HCT116 (cell line): ENCODE data around the gene MEIS1. TPM values are rescaled to one million over a fixed set of nuclear protein-coding genes. Genes with fewer than 3 reads are reported as not detected.

Source experiments
- ATAC-seq: fragments of 200-7000 bp; cut with Tn5 transposase; 2 replicates; pipeline ENCODE4 v1.9.1; 2020; ENCODE audit warnings: mild to moderate bottlenecking, moderate library complexity
- BruUV-seq: library from RNA; stranded (reverse); fragments of 400-500 nt; replicated peaks from 2 replicates; lab custom pipeline; 2021; lab: Mats Ljungman, UMichigan
- CTCF ChIA-PET: fragments of 300-600 bp; sonication (Branson Sonifier 250); formaldehyde crosslinking; loops from one replicate; lab custom pipeline; 2021; ENCODE audit warnings: antibody characterized with exemption; lab: Charles Lee
- POLR2A ChIA-PET: fragments of 300-600, 350-600 bp; sonication (Branson Sonifier 250); formaldehyde crosslinking; loops from one replicate; lab custom pipeline; 2021; ENCODE audit warnings: antibody characterized with exemption; lab: Charles Lee
- RAD21 ChIA-PET, 2 experiments: fragments of 300-600 bp; sonication (Branson Sonifier 250); formaldehyde crosslinking; loops; one replicate each; lab custom pipeline; 2023; ENCODE audit warnings: low total read pairs in 2 of 2; ENCODE audit not compliant: uncharacterized antibody in 2 of 2, unreplicated experiment in 2 of 2, low non-redundant PET in 1 of 2; lab: Charles Lee
- DNase-seq: peaks from one replicate; pipeline ENCODE4 v3.0.0-alpha.2; 2010; ENCODE audit warnings: low read depth, low spot score
- H2AFZ ChIP-seq: fragments of 200-600 bp; shearing (Covaris generic), sonication (generic); 2 replicates; pipeline ENCODE4 v1.6.1; 2017; ENCODE audit warnings: low read depth, mixed run types, mixed read lengths, antibody characterized with exemption, low read length; ENCODE audit not compliant: poor library complexity, severe bottlenecking
- H3K27ac ChIP-seq: 2 replicates; pipeline ENCODE4 v1.5.1; 2012; ENCODE audit warnings: low read depth, low read length
- H3K27me3 ChIP-seq: fragments of 200-600 bp; sonication (generic); 2 replicates; pipeline ENCODE4 v1.6.1; 2016; ENCODE audit warnings: mixed run types, low read length, mixed read lengths; ENCODE audit not compliant: insufficient read depth
- H3K36me3 ChIP-seq, 2 experiments: fragments of 200-500 bp in 1 of 2; fragments of 200-600 bp in 1 of 2; sonication (Bioruptor generic) in 1 of 2; sonication (generic) in 1 of 2; 2 replicates each; pipeline versions ENCODE4 v1.5.1 to v1.6.1; 2014 to 2016; ENCODE audit warnings: low read length in 2 of 2, inconsistent platforms in 1 of 2, mixed read lengths in 1 of 2, mixed run types in 1 of 2; ENCODE audit not compliant: insufficient read depth in 2 of 2, control insufficient read depth in 1 of 2
- H3K4me1 ChIP-seq, 2 experiments: fragments of 200-600 bp in 1 of 2; sonication (generic) in 1 of 2; 2 replicates each; pipeline versions ENCODE4 v1.5.1 to v1.6.1; 2012 to 2017; ENCODE audit warnings: low read length in 2 of 2, inconsistent platforms in 1 of 2, mild to moderate bottlenecking in 1 of 2, mixed read lengths in 1 of 2, mixed run types in 1 of 2, moderate library complexity in 1 of 2; ENCODE audit not compliant: insufficient read depth in 2 of 2, control insufficient read depth in 1 of 2
- H3K4me2 ChIP-seq: fragments of 200-600 bp; sonication (generic); 2 replicates; pipeline ENCODE4 v1.6.1; 2017; ENCODE audit warnings: mixed run types, low read length, mixed read lengths
- H3K4me3 ChIP-seq, 2 experiments: fragments of 200-600 bp in 1 of 2; sonication (generic) in 1 of 2; replicated peaks in 1 of 2; 2 replicates each; pipeline ENCODE4 v1.5.1; 2011 to 2016; ENCODE audit warnings: low read length in 2 of 2, control low read depth in 1 of 2, low read depth in 1 of 2, mild to moderate bottlenecking in 1 of 2, mixed read lengths in 1 of 2, mixed run types in 1 of 2
- H3K79me2 ChIP-seq: fragments of 200-600 bp; sonication (generic); 2 replicates; pipeline ENCODE4 v1.6.1; 2017; ENCODE audit warnings: mild to moderate bottlenecking, mixed run types, low read length, moderate library complexity, mixed read lengths; ENCODE audit not compliant: insufficient read depth
- H3K9ac ChIP-seq: fragments of 200-600 bp; sonication (generic); 2 replicates; pipeline ENCODE4 v1.6.1; 2016; ENCODE audit warnings: low read length, mixed read lengths
- H3K9me2 ChIP-seq: fragments of 200-600 bp; sonication (generic), shearing (Covaris generic); 2 replicates; pipeline ENCODE4 v1.6.1; 2017; ENCODE audit warnings: mixed run types, mild to moderate bottlenecking, moderate library complexity; ENCODE audit not compliant: insufficient read depth
- H3K9me3 ChIP-seq, 2 experiments: fragments of 200-500 bp in 1 of 2; fragments of 200-600 bp in 1 of 2; sonication (Bioruptor generic) in 1 of 2; sonication (generic) in 1 of 2; 2 replicates each; pipeline ENCODE4 v1.6.1; 2014 to 2017; ENCODE audit warnings: low read length in 2 of 2, mixed read lengths in 2 of 2, inconsistent platforms in 1 of 2, low read depth in 1 of 2, mild to moderate bottlenecking in 1 of 2, mixed run types in 1 of 2, moderate library complexity in 1 of 2; ENCODE audit not compliant: control insufficient read depth in 1 of 2, insufficient read depth in 1 of 2
- H4K20me1 ChIP-seq: fragments of 200-600 bp; sonication (generic), shearing (Covaris generic); 2 replicates; pipeline ENCODE4 v1.6.1; 2017; ENCODE audit warnings: mixed run types, mild to moderate bottlenecking, moderate library complexity; ENCODE audit not compliant: insufficient read depth
- EZH2phosphoT487 ChIP-seq: fragments of 200-600 bp; IDR thresholded peaks from 2 replicates; pipeline ENCODE4 v1.6.1; 2018; ENCODE audit warnings: antibody characterized with exemption, borderline replicate concordance
- ZFX ChIP-seq: fragments of 450-650 bp; IDR thresholded peaks from 2 replicates; pipeline ENCODE4 v1.6.1; 2017
- intact Hi-C: fragments of 100-400 bp; cut with micrococcal nuclease; formaldehyde crosslinking; loops from 2 replicates; pipeline ENCODE4 v1.10.0; 2022
- total RNA-seq: library from RNA; stranded (reverse); gene quantifications from one replicate; pipeline ENCODE4 v1.2.1, GENCODE V29; 2021; ENCODE audit not compliant: unreplicated experiment
- TF ChIP-seq, protein P1 (sequence below): IDR thresholded peaks from 2 replicates; pipeline ENCODE4 v1.6.1; 2011; ENCODE audit warnings: mild to moderate bottlenecking, low read length, moderate library complexity; ENCODE audit not compliant: insufficient replicate concordance; ENCODE audit errors: extremely low read depth

The MEIS1 gene
- total RNA-seq, 1 experiment from 2014 or later: 0.32 TPM

DNA sequence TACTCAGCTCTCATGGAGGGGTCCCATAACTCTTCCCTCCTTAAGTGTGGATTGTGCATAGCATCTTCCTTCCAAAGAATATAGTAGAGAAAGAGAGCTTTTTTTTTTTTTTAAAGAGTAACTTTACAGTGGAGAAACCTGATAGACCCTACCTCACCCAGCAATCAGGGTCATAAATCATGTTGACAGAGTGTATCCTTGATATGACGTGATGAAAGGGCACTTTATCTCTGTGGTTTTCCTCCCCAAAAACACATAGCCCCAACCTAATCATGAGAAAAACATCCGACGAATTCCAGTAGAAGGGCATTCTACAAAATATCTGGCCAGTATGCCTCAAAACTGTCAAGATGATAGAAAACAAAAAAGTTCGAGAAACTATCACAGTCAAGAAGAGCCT lies 29.5 kb upstream of the MEIS1 start:
- H3K4me1 ChIP-seq: no peaks in the 10 kb centered on the region
- ChIA-PET CTCF (no interaction called here), RAD21 (no interaction called here), POLR2A (no interaction called here)
- H2AFZ ChIP-seq: no peak overlapping the region
- intact Hi-C loops: no loop called here
- no peaks in the 10 kb centered on the region for H4K20me1 ChIP-seq
- H3K4me2 ChIP-seq: no peak overlapping the region
- no peak overlapping the region for H3K4me3 ChIP-seq
- H3K79me2 ChIP-seq: no peaks in the 10 kb centered on the region
- H3K9me2 ChIP-seq: no peaks in the 10 kb centered on the region
- BruUV-seq: no TSS peak
- no peaks in the 10 kb centered on the region; a peak in 1 of 4 replicates for H3K36me3 ChIP-seq
- H3K27me3 ChIP-seq: no peaks in the 10 kb centered on the region
- no peak for DNase-seq
- H3K9me3 ChIP-seq: no peaks in the 10 kb centered on the region
- ATAC-seq: no peak
- no peak overlapping the region for H3K27ac ChIP-seq
- no peak overlapping the region for H3K9ac ChIP-seq
- no peak for TF ChIP-seq ZFX

DNA sequence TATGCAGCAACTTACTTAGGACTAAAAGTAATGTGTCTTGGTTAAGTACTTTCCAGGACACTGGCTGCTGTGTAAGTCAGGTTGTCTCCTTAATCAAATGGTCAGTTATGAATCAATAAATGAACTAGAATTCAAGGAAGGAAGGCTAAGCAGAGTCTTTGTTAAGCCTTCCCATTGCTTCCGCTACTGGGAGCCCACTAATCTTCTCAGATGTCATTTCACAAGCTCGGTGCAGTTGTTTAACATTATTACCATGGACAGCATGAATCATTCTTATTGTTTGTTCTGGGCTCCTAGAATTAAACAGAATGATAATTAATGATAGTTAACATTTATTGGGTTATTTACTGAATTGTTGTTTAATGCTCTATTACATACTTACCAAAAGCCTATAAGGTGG lies 26.0 kb upstream of the MEIS1 start:
- Histone ChIP-seq H3K27me3 (no peaks in the 10 kb centered on the region), H3K4me2 (no peak overlapping the region), H3K4me3 (no peak overlapping the region), H2AFZ (no peak overlapping the region), H3K9ac (no peak overlapping the region), H3K36me3 (no peaks in the 10 kb centered on the region), H3K27ac (no peak overlapping the region), H3K4me1 (no peaks in the 10 kb centered on the region)
- no TSS peak for BruUV-seq
- DNase-seq (no peak), ATAC-seq (no peak)
- ChIA-PET POLR2A (no interaction called here), RAD21 (no interaction called here)
- intact Hi-C loops: no loop called here
- no peak for TF ChIP-seq EZH2phosphoT487
- TF ChIP-seq, protein P1, sequence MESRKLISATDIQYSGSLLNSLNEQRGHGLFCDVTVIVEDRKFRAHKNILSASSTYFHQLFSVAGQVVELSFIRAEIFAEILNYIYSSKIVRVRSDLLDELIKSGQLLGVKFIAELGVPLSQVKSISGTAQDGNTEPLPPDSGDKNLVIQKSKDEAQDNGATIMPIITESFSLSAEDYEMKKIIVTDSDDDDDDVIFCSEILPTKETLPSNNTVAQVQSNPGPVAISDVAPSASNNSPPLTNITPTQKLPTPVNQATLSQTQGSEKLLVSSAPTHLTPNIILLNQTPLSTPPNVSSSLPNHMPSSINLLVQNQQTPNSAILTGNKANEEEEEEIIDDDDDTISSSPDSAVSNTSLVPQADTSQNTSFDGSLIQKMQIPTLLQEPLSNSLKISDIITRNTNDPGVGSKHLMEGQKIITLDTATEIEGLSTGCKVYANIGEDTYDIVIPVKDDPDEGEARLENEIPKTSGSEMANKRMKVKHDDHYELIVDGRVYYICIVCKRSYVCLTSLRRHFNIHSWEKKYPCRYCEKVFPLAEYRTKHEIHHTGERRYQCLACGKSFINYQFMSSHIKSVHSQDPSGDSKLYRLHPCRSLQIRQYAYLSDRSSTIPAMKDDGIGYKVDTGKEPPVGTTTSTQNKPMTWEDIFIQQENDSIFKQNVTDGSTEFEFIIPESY: no peak
- TF ChIP-seq, all 23 proteins: peak for 0
- Histone ChIP-seq H3K9me3 (no peaks in the 10 kb centered on the region), H4K20me1 (no peaks in the 10 kb centered on the region; the same call in 1 of the 2 replicates), H3K9me2 (no peaks in the 10 kb centered on the region), H3K79me2 (no peaks in the 10 kb centered on the region)
- CTCF ChIA-PET: no interaction called here
